ENCODE data around the gene EEF2.
"Not testable (repeated sequence)": the region's sequence is repeated elsewhere in the genome, so short reads cannot be mapped to it uniquely, and the experiment has no call there.

The EEF2 gene

DNA sequence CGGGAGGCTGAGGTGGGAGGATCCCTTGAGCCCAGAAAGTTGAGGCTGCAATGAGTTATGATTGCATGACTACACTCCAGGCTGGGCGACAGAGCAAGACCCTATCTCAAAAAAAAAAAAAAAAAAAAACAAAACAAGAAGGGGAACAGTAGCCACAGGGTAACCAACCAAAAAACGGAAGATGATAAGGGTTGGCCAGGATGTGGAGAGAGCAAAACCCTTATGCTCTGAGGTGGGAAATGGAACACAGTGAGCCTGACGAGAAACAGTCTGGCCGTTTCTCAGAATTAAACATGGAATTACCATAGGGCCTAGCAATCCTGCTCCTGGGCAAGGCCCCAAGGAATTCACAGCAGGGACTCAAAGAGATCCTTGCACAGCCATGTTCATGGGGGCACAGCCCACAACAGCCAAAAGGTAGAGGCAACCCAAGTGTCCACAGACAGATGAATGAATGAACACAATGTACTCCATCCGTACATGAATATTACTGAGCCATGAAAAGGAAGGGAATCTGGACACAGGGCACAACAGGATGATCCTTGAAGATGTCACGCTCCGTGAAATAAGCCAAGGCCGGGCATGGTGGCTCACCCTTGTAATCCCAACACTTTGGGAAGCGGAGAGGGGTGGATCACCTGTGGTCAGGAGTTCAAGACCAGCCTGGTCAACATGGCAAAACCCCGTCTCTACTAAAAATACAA, 41.1 kb downstream of the EEF2 start:
- Histone ChIP-seq H3K4me3 (ENCODE audit: low read length) (no peak overlapping the region), H3K9ac (ENCODE audit: low read depth, low read length) (no peak overlapping the region), H3K9me3 (replicated peaks; ENCODE audit: low read length) (no peaks in the 10 kb centered on the region), H3K27me3 (ENCODE audit: control insufficient read depth, insufficient read depth, low read length) (no peaks in the 10 kb centered on the region), H3K4me2 (ENCODE audit: low read length) (no peak overlapping the region), H3K36me3 (ENCODE audit: insufficient read depth, low read length) (no peaks in the 10 kb centered on the region), H3K4me1 (ENCODE audit: control insufficient read depth, insufficient read depth, low read length) (no peaks in the 10 kb centered on the region)

GRCh38 chr19:3942790-3943409, 42.4 kb downstream of the EEF2 start:
- Histone ChIP-seq H3K36me3 (ENCODE audit: insufficient read depth, low read length) (no peaks in the 10 kb centered on the region), H3K9ac (ENCODE audit: low read depth, low read length) (no peak overlapping the region), H3K4me1 (ENCODE audit: control insufficient read depth, insufficient read depth, low read length) (no peaks in the 10 kb centered on the region), H3K9me3 (replicated peaks; ENCODE audit: low read length) (no peaks in the 10 kb centered on the region), H3K4me3 (ENCODE audit: low read length) (no peak overlapping the region), H3K27me3 (ENCODE audit: control insufficient read depth, insufficient read depth, low read length) (no peaks in the 10 kb centered on the region), H3K4me2 (ENCODE audit: low read length) (no peak overlapping the region)

- not testable (repeated sequence) for H3K9me3 ChIP-seq (replicated peaks; ENCODE audit: low read length); H3K4me1 ChIP-seq (ENCODE audit: control insufficient read depth, insufficient read depth, low read length); H3K36me3 ChIP-seq (ENCODE audit: insufficient read depth, low read length); H3K9ac ChIP-seq (ENCODE audit: low read depth, low read length); H3K4me2 ChIP-seq (ENCODE audit: low read length); H3K4me3 ChIP-seq (ENCODE audit: low read length)
- peaks cover 12% of the 10 kb centered on the region for H3K27me3 ChIP-seq (ENCODE audit: control insufficient read depth, insufficient read depth, low read length)
These were observed 46.8 kb downstream of the EEF2 start for GRCh38 chr19:3938300-3938950.

GRCh38 chr19:3936506-3937442, 48.5 kb downstream of the EEF2 start:
- H3K4me3 ChIP-seq (ENCODE audit: low read length): no peak overlapping the region
- no peaks in the 10 kb centered on the region for H3K4me1 ChIP-seq (ENCODE audit: control insufficient read depth, insufficient read depth, low read length)

DNA sequence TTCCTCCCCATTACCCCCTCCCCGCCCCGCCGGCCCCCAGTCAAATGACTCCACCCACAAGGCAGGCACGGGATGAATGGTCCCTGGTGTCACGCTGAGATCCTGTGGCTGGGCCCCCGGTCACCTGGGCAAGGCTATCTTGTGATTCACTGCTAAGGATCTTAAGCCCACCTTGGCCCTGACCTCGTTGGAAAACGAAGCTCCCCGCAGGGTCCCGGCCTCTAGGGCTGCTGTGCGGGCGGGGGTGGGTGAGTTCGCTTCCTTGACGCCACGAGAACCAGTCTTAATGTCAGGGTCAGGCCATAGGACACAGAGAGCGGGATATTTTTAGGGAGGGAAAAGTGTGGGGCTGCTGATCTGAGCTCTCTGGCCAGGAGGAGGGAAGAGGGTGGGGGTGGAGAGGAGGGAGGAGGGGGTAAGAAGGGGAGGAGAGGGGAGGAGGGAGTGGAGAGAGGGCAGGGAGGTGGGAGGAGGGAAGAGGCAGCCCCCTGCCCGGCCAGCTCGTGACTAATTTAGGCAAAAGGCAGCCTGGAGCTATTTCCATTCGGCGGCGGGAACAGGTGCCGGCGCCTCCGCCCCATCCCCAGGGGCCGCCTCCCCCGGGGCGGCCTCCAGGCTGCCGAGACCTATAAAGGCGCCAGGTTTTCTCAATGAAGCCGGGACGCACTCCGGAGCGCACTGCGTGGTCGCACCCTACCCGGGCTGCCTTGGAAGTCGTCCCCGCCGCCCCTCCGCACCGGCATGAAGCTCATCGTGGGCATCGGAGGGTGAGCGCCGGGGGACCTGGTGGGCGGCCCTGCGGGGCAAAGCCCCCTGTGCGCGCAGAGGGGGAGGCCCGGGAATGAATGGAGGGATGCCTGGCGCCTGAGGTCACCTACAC, 52.1 kb downstream of the EEF2 start, which contains the start of gene NMRK2:
Gene NMRK2, plus strand, starts transcription at position 139 of the 880 bp plus-strand sequence. Its CDS starts 603 bp downstream, at position 742.
- Histone ChIP-seq H3K4me1 (ENCODE audit: control insufficient read depth, insufficient read depth, low read length) (no peaks in the 10 kb centered on the region), H3K9me3 (replicated peaks; ENCODE audit: low read length) (no peaks in the 10 kb centered on the region), H3K36me3 (ENCODE audit: insufficient read depth, low read length) (no peaks in the 10 kb centered on the region), H3K9ac (ENCODE audit: low read depth, low read length) (no peak within 1 kb of the TSS), H3K4me3 (ENCODE audit: low read length) (no peak within 1 kb of the TSS), H3K27me3 (ENCODE audit: control insufficient read depth, insufficient read depth, low read length) (peaks cover 21% of the 10 kb centered on the region), H3K4me2 (ENCODE audit: low read length) (no peak within 1 kb of the TSS)

More at GRCh38 chr19:3936506-3937442, 48.5 kb downstream of the EEF2 start:
- Histone ChIP-seq H3K36me3 (ENCODE audit: insufficient read depth, low read length) (no peaks in the 10 kb centered on the region), H3K4me2 (ENCODE audit: low read length) (no peak overlapping the region), H3K9ac (ENCODE audit: low read depth, low read length) (no peak overlapping the region), H3K9me3 (replicated peaks; ENCODE audit: low read length) (no peaks in the 10 kb centered on the region), H3K27me3 (ENCODE audit: control insufficient read depth, insufficient read depth, low read length) (peaks cover 15% of the 10 kb centered on the region)

DNA sequence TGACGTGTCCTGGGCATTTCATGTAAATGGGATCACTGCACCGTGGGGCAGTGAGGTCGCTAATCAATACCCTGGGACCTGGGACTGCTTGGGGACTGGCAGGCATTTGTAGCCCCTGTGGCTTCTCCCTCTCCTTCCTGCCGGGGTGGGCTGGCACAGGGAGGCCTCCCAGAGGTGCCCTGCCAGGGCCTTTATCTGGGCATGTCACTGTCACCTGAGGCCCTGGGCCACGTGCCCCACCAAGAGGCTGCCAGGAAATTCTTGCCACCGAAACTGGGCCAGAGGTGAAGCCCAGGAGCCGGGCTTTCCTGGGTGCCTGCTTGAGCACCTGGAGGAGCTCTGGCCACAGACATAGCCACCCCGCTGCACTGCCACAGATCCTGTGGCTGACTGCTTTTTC, 54.2 kb downstream of the EEF2 start:
- H3K9ac ChIP-seq (ENCODE audit: low read depth, low read length): no peak overlapping the region
- H3K4me2 ChIP-seq (ENCODE audit: low read length): no peak overlapping the region
- no peak overlapping the region for H3K4me3 ChIP-seq (ENCODE audit: low read length)
- no peaks in the 10 kb centered on the region for H3K36me3 ChIP-seq (ENCODE audit: insufficient read depth, low read length)
- no peaks in the 10 kb centered on the region for H3K4me1 ChIP-seq (ENCODE audit: control insufficient read depth, insufficient read depth, low read length)
- H3K9me3 ChIP-seq (replicated peaks; ENCODE audit: low read length): no peaks in the 10 kb centered on the region
- peaks cover 22% of the 10 kb centered on the region for H3K27me3 ChIP-seq (ENCODE audit: control insufficient read depth, insufficient read depth, low read length)

Small RNA genes lying within 50 kb of the gene (small RNA-seq; reads per million reads assigned to genes)
- 33.8 reads per million, percentile 95 among the genes with 10 or more reads in this experiment for gene SNORD37

Data from skeletal muscle satellite cell (primary cell).